Loucy (cell line): ENCODE data around the gene PROZ.
A peak's percentile ranks its signal among the peaks of the same experiment; 100 is the strongest.

ENCODE experiments used
- H2AFZ ChIP-seq: fragments of 200-600 bp; sonication (generic); 2 replicates; pipeline ENCODE4 v1.6.0; 2016; ENCODE audit warnings: antibody characterized with exemption, mild to moderate bottlenecking, low read length, moderate library complexity
- H3F3A ChIP-seq: fragments of 200-600 bp; 2 replicates; pipeline ENCODE4 v1.6.0; 2016; ENCODE audit warnings: antibody characterized with exemption, low read depth, mild to moderate bottlenecking
- H3K27me3 ChIP-seq: fragments of 200-600 bp; sonication (generic); 2 replicates; pipeline ENCODE4 v1.6.1; 2014; ENCODE audit warnings: low read length, mild to moderate bottlenecking; ENCODE audit not compliant: insufficient read depth, poor library complexity, severe bottlenecking
- H3K36me3 ChIP-seq: fragments of 200-600 bp; sonication (generic); 2 replicates; pipeline ENCODE4 v1.6.1; 2016; ENCODE audit warnings: low read length; ENCODE audit not compliant: insufficient read depth
- H3K4me1 ChIP-seq: fragments of 200-600 bp; sonication (generic); 2 replicates; pipeline ENCODE4 v1.5.1; 2014; ENCODE audit warnings: low read length, mild to moderate bottlenecking; ENCODE audit not compliant: insufficient read depth, poor library complexity, severe bottlenecking
- H3K4me2 ChIP-seq: fragments of 200-600 bp; sonication (generic); 2 replicates; pipeline ENCODE4 v1.6.0; 2014; ENCODE audit warnings: antibody characterized with exemption, low read length, low read depth, mild to moderate bottlenecking; ENCODE audit not compliant: poor library complexity, severe bottlenecking
- H3K4me3 ChIP-seq: fragments of 200-600 bp; sonication (generic); 2 replicates; pipeline ENCODE4 v1.5.1; 2014; ENCODE audit warnings: low read length, mild to moderate bottlenecking, mixed read lengths; ENCODE audit not compliant: poor library complexity, severe bottlenecking
- H3K79me2 ChIP-seq: fragments of 200-600 bp; sonication (generic); 2 replicates; pipeline ENCODE4 v1.6.1; 2014; ENCODE audit warnings: low read length; ENCODE audit not compliant: insufficient read depth
- H3K9ac ChIP-seq: fragments of 200-600 bp; sonication (generic); 2 replicates; pipeline ENCODE4 v1.6.0; 2014; ENCODE audit warnings: mild to moderate bottlenecking, low read depth, low read length, moderate library complexity; ENCODE audit not compliant: poor library complexity, severe bottlenecking
- H3K9me2 ChIP-seq: fragments of 200-600 bp; sonication (generic); replicated peaks from 2 replicates; pipeline ENCODE4 v1.6.1; 2016; ENCODE audit warnings: low read depth, low read length, mixed read lengths
- H3K9me3 ChIP-seq: fragments of 200-600 bp; sonication (generic); 2 replicates; pipeline ENCODE4 v1.6.1; 2014; ENCODE audit warnings: mild to moderate bottlenecking, antibody characterized with exemption, low read length, low read depth; ENCODE audit not compliant: insufficient read depth
- H4K20me1 ChIP-seq: fragments of 200-600 bp; sonication (generic); 2 replicates; pipeline ENCODE4 v1.6.0; 2014; ENCODE audit warnings: antibody characterized with exemption, low read length, mild to moderate bottlenecking; ENCODE audit not compliant: insufficient read depth, poor library complexity, severe bottlenecking
- EZH2phosphoT487 ChIP-seq: fragments of 200-600 bp; IDR thresholded peaks from 2 replicates; pipeline ENCODE4 v1.6.1; 2018; ENCODE audit warnings: antibody characterized with exemption, mild to moderate bottlenecking, moderate library complexity, borderline replicate concordance
- TF ChIP-seq, protein P1 (sequence below): fragments of 200-600 bp; sonication (generic); conservative IDR thresholded peaks from 2 replicates; pipeline ENCODE4 v1.5.1; 2014; ENCODE audit warnings: mild to moderate bottlenecking, antibody characterized with exemption, low read length

Gene PROZ

GRCh38 chr13:113152984-113153809 lies 5.3 kb upstream of the PROZ start:
- Histone ChIP-seq H3K9ac (peak overlapping the region; percentile 51), H3K27me3 (no peaks in the 10 kb centered on the region), H4K20me1 (no peaks in the 10 kb centered on the region), H3K4me1 (peaks cover 17% of the 10 kb centered on the region), H3K36me3 (no peaks in the 10 kb centered on the region), H3K4me2 (peak overlapping the region; percentile 73), H3K9me3 (no peaks in the 10 kb centered on the region), H3K4me3 (peak overlapping the region; percentile 70), H3K79me2 (no peaks in the 10 kb centered on the region), H3K9me2 (no peaks in the 10 kb centered on the region), H2AFZ (peak overlapping the region; percentile 73), H3F3A (no peaks in the 10 kb centered on the region)
- TF ChIP-seq, protein P1, sequence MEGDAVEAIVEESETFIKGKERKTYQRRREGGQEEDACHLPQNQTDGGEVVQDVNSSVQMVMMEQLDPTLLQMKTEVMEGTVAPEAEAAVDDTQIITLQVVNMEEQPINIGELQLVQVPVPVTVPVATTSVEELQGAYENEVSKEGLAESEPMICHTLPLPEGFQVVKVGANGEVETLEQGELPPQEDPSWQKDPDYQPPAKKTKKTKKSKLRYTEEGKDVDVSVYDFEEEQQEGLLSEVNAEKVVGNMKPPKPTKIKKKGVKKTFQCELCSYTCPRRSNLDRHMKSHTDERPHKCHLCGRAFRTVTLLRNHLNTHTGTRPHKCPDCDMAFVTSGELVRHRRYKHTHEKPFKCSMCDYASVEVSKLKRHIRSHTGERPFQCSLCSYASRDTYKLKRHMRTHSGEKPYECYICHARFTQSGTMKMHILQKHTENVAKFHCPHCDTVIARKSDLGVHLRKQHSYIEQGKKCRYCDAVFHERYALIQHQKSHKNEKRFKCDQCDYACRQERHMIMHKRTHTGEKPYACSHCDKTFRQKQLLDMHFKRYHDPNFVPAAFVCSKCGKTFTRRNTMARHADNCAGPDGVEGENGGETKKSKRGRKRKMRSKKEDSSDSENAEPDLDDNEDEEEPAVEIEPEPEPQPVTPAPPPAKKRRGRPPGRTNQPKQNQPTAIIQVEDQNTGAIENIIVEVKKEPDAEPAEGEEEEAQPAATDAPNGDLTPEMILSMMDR: no peak
- TF ChIP-seq EZH2phosphoT487: no peak

- Histone ChIP-seq H3K9me3 (no peaks in the 10 kb centered on the region), H3F3A (no peaks in the 10 kb centered on the region), H3K4me1 (peaks cover 17% of the 10 kb centered on the region), H3K27me3 (no peaks in the 10 kb centered on the region), H3K4me2 (peak overlapping the region; percentile 87), H3K4me3 (peak overlapping the region; percentile 70), H4K20me1 (no peaks in the 10 kb centered on the region), H3K79me2 (no peaks in the 10 kb centered on the region), H3K9ac (peak overlapping the region; percentile 56), H3K36me3 (no peaks in the 10 kb centered on the region), H2AFZ (peak overlapping the region; percentile 89), H3K9me2 (no peaks in the 10 kb centered on the region)
- TF ChIP-seq EZH2phosphoT487: no peak
- TF ChIP-seq, protein P1: no peak
Measured at GRCh38 chr13:113153810-113154748, 4.4 kb upstream of the PROZ start.

DNA sequence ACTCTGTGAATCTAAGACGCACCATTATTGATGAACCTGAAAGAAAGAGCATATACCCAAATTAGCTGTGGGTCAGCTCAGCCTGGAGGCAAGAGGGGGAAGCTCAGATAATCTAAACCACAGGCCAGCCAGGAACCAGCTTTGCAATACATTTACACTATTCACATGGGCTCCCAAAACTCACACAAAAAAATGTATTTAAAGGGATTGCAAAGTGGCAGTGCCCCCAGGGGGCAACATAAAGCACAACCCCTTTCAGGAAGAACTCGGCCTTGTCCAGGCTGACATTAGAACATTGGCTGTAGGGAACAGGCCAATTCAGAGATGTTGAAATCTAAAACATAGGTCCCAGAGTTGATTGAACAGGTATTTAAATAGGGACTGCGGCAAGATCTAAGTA lies 3.2 kb upstream of the PROZ start:
- Histone ChIP-seq H3K4me2 (peak overlapping the region; percentile 87), H3K9me3 (no peaks in the 10 kb centered on the region), H3K9ac (no peak overlapping the region)

More for the DNA sequence above, 3.2 kb upstream of the PROZ start:
- no peak overlapping the region for H3K4me3 ChIP-seq
- TF ChIP-seq, protein P1: no peak; the same call in 1 of the 2 replicates
- no peak for TF ChIP-seq EZH2phosphoT487
- no peaks in the 10 kb centered on the region for H3K9me2 ChIP-seq
- no peaks in the 10 kb centered on the region for H3F3A ChIP-seq
- no peak overlapping the region for H2AFZ ChIP-seq
- no peaks in the 10 kb centered on the region for H3K27me3 ChIP-seq
- H3K4me1 ChIP-seq: peaks cover 17% of the 10 kb centered on the region
- no peaks in the 10 kb centered on the region for H3K79me2 ChIP-seq
- no peaks in the 10 kb centered on the region for H4K20me1 ChIP-seq
- H3K36me3 ChIP-seq: no peaks in the 10 kb centered on the region
